Endodermal cell (in vitro differentiated cells): ENCODE measurements around the gene DYTN. TPM values are rescaled to one million over a fixed set of nuclear protein-coding genes. Genes with fewer than 3 reads are reported as not detected.

ENCODE experiments used
- DNase-seq: peaks from one replicate; pipeline ENCODE4 v3.0.0-alpha.2; 2017
- H3K27ac ChIP-seq: 2 replicates; pipeline ENCODE4 v1.5.1; 2013; ENCODE audit warnings: mild to moderate bottlenecking, low read depth, low read length, moderate library complexity
- H3K27me3 ChIP-seq: 2 replicates; pipeline ENCODE4 v1.6.1; 2013; ENCODE audit warnings: mild to moderate bottlenecking, low read length, moderate library complexity; ENCODE audit not compliant: insufficient read depth, control insufficient read depth, poor library complexity, severe bottlenecking
- H3K36me3 ChIP-seq: 2 replicates; pipeline ENCODE4 v1.7.0; 2013; ENCODE audit warnings: mild to moderate bottlenecking, low read length, moderate library complexity; ENCODE audit not compliant: control insufficient read depth, insufficient read depth
- H3K4me1 ChIP-seq: one replicate; pipeline ENCODE4 v1.7.0; 2013; ENCODE audit warnings: low read length; ENCODE audit not compliant: control insufficient read depth, insufficient read depth
- H3K4me3 ChIP-seq: 2 replicates; pipeline ENCODE4 v1.5.1; 2013; ENCODE audit warnings: mild to moderate bottlenecking, low read length, moderate library complexity
- H3K9ac ChIP-seq: 2 replicates; pipeline ENCODE4 v1.6.1; 2013; ENCODE audit warnings: mild to moderate bottlenecking, low read length, moderate library complexity; ENCODE audit not compliant: poor library complexity, severe bottlenecking; ENCODE audit errors: extremely low read depth
- H3K9me3 ChIP-seq: 2 replicates; pipeline ENCODE4 v1.6.1; 2013; ENCODE audit warnings: mild to moderate bottlenecking, low read length, moderate library complexity; ENCODE audit not compliant: control insufficient read depth
- H3K27ac Mint-ChIP-seq: 2 replicates; pipeline ENCODE4 v1.8.0; 2020; ENCODE audit warnings: mixed read lengths
- H3K27me3 Mint-ChIP-seq: 2 replicates; pipeline ENCODE4 v1.8.0; 2021; ENCODE audit warnings: mild to moderate bottlenecking, mixed read lengths; ENCODE audit not compliant: insufficient read depth
- H3K36me3 Mint-ChIP-seq: 2 replicates; pipeline ENCODE4 v1.8.0; 2020; ENCODE audit warnings: low read depth, mixed read lengths
- H3K4me1 Mint-ChIP-seq: 2 replicates; pipeline ENCODE4 v1.8.0; 2020; ENCODE audit warnings: mixed read lengths
- H3K4me3 Mint-ChIP-seq: 2 replicates; pipeline ENCODE4 v1.8.0; 2020; ENCODE audit warnings: mild to moderate bottlenecking, moderate library complexity, mixed read lengths
- H3K9me3 Mint-ChIP-seq: 2 replicates; pipeline ENCODE4 v1.8.0; 2020; ENCODE audit warnings: mild to moderate bottlenecking, mixed read lengths
- CTCF ChIP-seq: fragments of 200-600 bp; sonication (generic); conservative IDR thresholded peaks from 2 replicates; pipeline ENCODE4 v1.5.0; 2021; ENCODE audit warnings: antibody characterized with exemption, mild to moderate bottlenecking
- WGBS, 2 experiments: methylation state at CpG; one replicate each; pipeline versions ENCODE4 v1.1.5 to v1.1.7; 2013; ENCODE audit warnings: missing lambda C conversion rate in 2 of 2, mixed read lengths in 1 of 2; ENCODE audit not compliant: insufficient coverage in 1 of 2, insufficient read length in 1 of 2; 5-methylcytosine and 5-hydroxymethylcytosine counted together
- total RNA-seq, 2 donors: library from RNA; stranded (reverse); fragmentation: NEBNext Ultra II Directional in 1 of 2; extraction: Animal tissue kit (Norgen Biotek cat#: 25700) in 1 of 2; gene quantifications; 2 replicates in 1 of 2; 3 replicates in 1 of 2; pipeline ENCODE4 v1.2.1, GENCODE V29; 2021

Gene DYTN
- total RNA-seq, 2 donors from 2014 or later, result not detected

- no peak for TF ChIP-seq CTCF
- H3K4me1 ChIP-seq, result peaks cover 3% of the 10 kb centered on the region
- DNase-seq, result no peak
- no peak overlapping the region for H3K27ac ChIP-seq
- Mint-ChIP-seq H3K27ac (no peak overlapping the region), H3K9me3 (no peaks in the 10 kb centered on the region), H3K36me3 (peaks cover 18% of the 10 kb centered on the region), H3K4me3 (no peak overlapping the region), H3K4me1 (peaks cover 6% of the 10 kb centered on the region), H3K27me3 (no peaks in the 10 kb centered on the region)
- H3K36me3 ChIP-seq, result peaks cover 3% of the 10 kb centered on the region
- H3K27me3 ChIP-seq, result no peaks in the 10 kb centered on the region
- no peaks in the 10 kb centered on the region for H3K9me3 ChIP-seq
- no peak overlapping the region for H3K4me3 ChIP-seq
- 97 to 100% methylated on average over 1 to 2 of the region's 3 CpGs for WGBS, 2 experiments
- H3K9ac ChIP-seq, result no peak overlapping the region
Observed at GRCh38 chr2:206603243-206603642, 115.0 kb downstream of the DYTN start.

Other genes with a start within 250 kb of the DYTN start
- not detected for gene FAM237A, start 75.9 kb downstream of the DYTN start, total RNA-seq
- 1 to 10 TPM; 1.5 to 2.9 TPM for gene MDH1B, start 46.9 kb upstream of the DYTN start, total RNA-seq
- gene FASTKD2, start 47.2 kb upstream of the DYTN start, total RNA-seq, result 10 to 100 TPM; 31.3 to 31.6 TPM
- gene CPO, start 221.1 kb upstream of the DYTN start, total RNA-seq, result 1 to 10 TPM in 1 of 2 donors, under 1 TPM in 1; 0.95 to 1.0 TPM